Uterus (tissue), 2 donors: Measurements from ENCODE around the gene IGFBP4.

ENCODE experiments used
- POLR2A ChIP-seq, 2 donors: fragments of 450-650 bp; IDR thresholded peaks; one replicate each; pipeline ENCODE4 v1.6.1; 2016; ENCODE audit warnings: antibody characterized with exemption in 2 of 2, mild to moderate bottlenecking in 1 of 2, moderate library complexity in 1 of 2
- TF ChIP-seq, protein P1 (sequence below), 4 experiments: fragments of 200-600 bp in 2 of 4; fragments of 450-650 bp in 2 of 4; sonication (generic) in 2 of 4; IDR thresholded peaks; one replicate each; pipeline ENCODE4 v1.5.1; 2016 to 2019; ENCODE audit warnings: antibody characterized with exemption in 4 of 4, mild to moderate bottlenecking in 2 of 4, moderate library complexity in 1 of 4

GRCh38 chr17:40460604-40460967, 17.3 kb downstream of the IGFBP4 start:
- no peak for TF ChIP-seq POLR2A (IDR thresholded peaks at IDR 0.05)
- TF ChIP-seq, protein P1, sequence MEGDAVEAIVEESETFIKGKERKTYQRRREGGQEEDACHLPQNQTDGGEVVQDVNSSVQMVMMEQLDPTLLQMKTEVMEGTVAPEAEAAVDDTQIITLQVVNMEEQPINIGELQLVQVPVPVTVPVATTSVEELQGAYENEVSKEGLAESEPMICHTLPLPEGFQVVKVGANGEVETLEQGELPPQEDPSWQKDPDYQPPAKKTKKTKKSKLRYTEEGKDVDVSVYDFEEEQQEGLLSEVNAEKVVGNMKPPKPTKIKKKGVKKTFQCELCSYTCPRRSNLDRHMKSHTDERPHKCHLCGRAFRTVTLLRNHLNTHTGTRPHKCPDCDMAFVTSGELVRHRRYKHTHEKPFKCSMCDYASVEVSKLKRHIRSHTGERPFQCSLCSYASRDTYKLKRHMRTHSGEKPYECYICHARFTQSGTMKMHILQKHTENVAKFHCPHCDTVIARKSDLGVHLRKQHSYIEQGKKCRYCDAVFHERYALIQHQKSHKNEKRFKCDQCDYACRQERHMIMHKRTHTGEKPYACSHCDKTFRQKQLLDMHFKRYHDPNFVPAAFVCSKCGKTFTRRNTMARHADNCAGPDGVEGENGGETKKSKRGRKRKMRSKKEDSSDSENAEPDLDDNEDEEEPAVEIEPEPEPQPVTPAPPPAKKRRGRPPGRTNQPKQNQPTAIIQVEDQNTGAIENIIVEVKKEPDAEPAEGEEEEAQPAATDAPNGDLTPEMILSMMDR (IDR thresholded peaks at IDR 0.05): no peak
